Gastroesophageal sphincter (tissue), 3 donors: Measurements from ENCODE around the gene MEGF6.

ENCODE experiments used
- POLR2A ChIP-seq, 2 donors: fragments of 450-650 bp; IDR thresholded peaks; one replicate each; pipeline ENCODE4 v1.6.1; 2017; ENCODE audit warnings: antibody characterized with exemption in 2 of 2, mild to moderate bottlenecking in 2 of 2, moderate library complexity in 1 of 2
- TF ChIP-seq, protein P1 (sequence below), 4 experiments: fragments of 200-600 bp in 2 of 4; fragments of 450-650 bp in 2 of 4; sonication (generic) in 1 of 4; IDR thresholded peaks; one replicate each; pipeline ENCODE4 v1.5.1; 2017 to 2019; ENCODE audit warnings: antibody characterized with exemption in 4 of 4, mild to moderate bottlenecking in 2 of 4, moderate library complexity in 2 of 4

DNA sequence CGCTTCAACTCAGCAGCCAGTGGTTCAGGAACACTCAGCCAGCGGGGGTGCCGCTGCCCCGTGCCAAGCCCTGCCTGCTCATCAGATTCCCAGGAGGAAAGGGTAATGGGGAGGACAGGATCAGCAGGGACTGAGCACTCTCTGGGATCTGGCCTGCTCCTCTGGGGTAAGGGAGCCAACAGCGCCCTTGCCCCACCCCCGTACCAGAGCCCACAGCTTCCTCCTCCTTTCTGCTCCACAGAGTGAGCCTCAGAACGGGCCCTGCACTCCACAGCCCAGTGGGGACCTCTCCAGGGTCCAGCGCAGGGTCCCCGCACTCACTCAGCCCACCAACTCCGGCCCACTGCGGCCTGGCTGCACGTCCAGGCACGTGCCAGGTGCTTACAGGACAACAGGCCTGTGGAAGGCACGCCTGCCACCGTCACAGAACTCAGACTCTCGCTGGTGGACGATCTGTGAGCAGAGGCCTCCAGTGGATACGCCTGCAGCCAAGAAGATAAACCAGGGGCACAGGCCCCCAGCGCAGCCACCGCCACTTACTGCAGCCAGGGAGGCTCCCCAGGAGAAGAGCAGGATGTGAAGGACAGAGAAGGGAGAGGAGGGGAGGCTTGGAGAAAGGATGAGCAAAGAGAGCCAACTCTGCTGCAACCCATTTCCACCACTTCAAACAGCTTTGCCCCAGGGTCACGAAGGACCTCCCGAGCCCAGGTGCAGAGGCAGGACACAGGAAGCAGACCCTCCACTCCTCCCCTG, 2.1 kb downstream of the MEGF6 start:
- TF ChIP-seq, protein P1, sequence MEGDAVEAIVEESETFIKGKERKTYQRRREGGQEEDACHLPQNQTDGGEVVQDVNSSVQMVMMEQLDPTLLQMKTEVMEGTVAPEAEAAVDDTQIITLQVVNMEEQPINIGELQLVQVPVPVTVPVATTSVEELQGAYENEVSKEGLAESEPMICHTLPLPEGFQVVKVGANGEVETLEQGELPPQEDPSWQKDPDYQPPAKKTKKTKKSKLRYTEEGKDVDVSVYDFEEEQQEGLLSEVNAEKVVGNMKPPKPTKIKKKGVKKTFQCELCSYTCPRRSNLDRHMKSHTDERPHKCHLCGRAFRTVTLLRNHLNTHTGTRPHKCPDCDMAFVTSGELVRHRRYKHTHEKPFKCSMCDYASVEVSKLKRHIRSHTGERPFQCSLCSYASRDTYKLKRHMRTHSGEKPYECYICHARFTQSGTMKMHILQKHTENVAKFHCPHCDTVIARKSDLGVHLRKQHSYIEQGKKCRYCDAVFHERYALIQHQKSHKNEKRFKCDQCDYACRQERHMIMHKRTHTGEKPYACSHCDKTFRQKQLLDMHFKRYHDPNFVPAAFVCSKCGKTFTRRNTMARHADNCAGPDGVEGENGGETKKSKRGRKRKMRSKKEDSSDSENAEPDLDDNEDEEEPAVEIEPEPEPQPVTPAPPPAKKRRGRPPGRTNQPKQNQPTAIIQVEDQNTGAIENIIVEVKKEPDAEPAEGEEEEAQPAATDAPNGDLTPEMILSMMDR (IDR thresholded peaks at IDR 0.05) = no peak
- TF ChIP-seq POLR2A (IDR thresholded peaks at IDR 0.05) = no peak
